ENCODE results near the gene KIAA1549. TPM values are rescaled to one million over a fixed set of nuclear protein-coding genes. Genes with fewer than 3 reads are reported as not detected.

The KIAA1549 gene
- total and polyA plus RNA-seq, 2 of the 4 experiments (the other 2 are of a cell fraction): 1.3 to 3.3 TPM

GRCh38 chr7:138941545-138941944, 39.6 kb downstream of the KIAA1549 start:
- no peak overlapping the region for H2BK20ac ChIP-seq (ENCODE audit: low read depth, low read length)
- no peak overlapping the region for H3K9ac ChIP-seq (ENCODE audit: low read depth, low read length)
- no peaks in the 10 kb centered on the region for H3K9me1 ChIP-seq (ENCODE audit: insufficient read depth, low read length)
- no peaks in the 10 kb centered on the region for H3K36me3 ChIP-seq (ENCODE audit: control insufficient read depth, insufficient read depth, low read length)
- no peak overlapping the region for H4K91ac ChIP-seq (ENCODE audit: insufficient read depth, low read depth, low read length)
- no peak overlapping the region for H4K8ac ChIP-seq (ENCODE audit: low read depth in 2 of 2, low read length in 2 of 2)
- H3K14ac ChIP-seq (replicated peaks; ENCODE audit: low read depth, low read length): no peak overlapping the region
- intact Hi-C loops (cut with micrococcal nuclease) (no loop called here), in situ Hi-C loops (cut with MboI; ENCODE audit: low sequenced_read_pairs) (no loop called here), dilution Hi-C loops (cut with HindIII; ENCODE audit: low sequenced_read_pairs, unreplicated experiment) (no loop called here)
- no peaks in the 10 kb centered on the region for H3K9me3 ChIP-seq (ENCODE audit: control insufficient read depth, insufficient read depth, low read length)
- no peak overlapping the region for H3K4me3 ChIP-seq (ENCODE audit: insufficient read depth, low read depth, low read length)
- no peak for DNase-seq
- H3K79me1 ChIP-seq (ENCODE audit: low read depth in 1 of 2, low read length in 2 of 2): no peaks in the 10 kb centered on the region; a peak in 1 of 4 replicates
- H3K4me2 ChIP-seq (ENCODE audit: low read depth, low read length): no peak overlapping the region
- H2AK5ac ChIP-seq (ENCODE audit: low read depth, low read length): no peak overlapping the region
- TF ChIP-seq NFE2L2 (IDR thresholded peaks at IDR 0.05; ENCODE audit: low read depth, low read length): no peak
- TF ChIP-seq FOS (IDR thresholded peaks at IDR 0.05; ENCODE audit: low read depth, low read length): no peak
- TF ChIP-seq RAD21 (IDR thresholded peaks at IDR 0.05; ENCODE audit: low read length): no peak
- no peak for TF ChIP-seq POLR2A (IDR thresholded peaks at IDR 0.05; ENCODE audit: low read depth, low read length)
- no peak for TF ChIP-seq USF2 (IDR thresholded peaks at IDR 0.05; ENCODE audit: low read depth, low read length)
- TF ChIP-seq ELK1 (IDR thresholded peaks at IDR 0.05; ENCODE audit: borderline replicate concordance, low read depth, low read length): no peak
- no peak for TF ChIP-seq MAFK (IDR thresholded peaks at IDR 0.05; ENCODE audit: low read depth, low read length)
- TF ChIP-seq SMC3 (IDR thresholded peaks at IDR 0.05; ENCODE audit: low read depth, low read length): no peak
- TF ChIP-seq MXI1 (IDR thresholded peaks at IDR 0.05; ENCODE audit: borderline replicate concordance, low read depth, low read length): no peak
- no peak for TF ChIP-seq CHD1 (IDR thresholded peaks at IDR 0.05; ENCODE audit: low read depth, low read length)
- TF ChIP-seq CEBPB (IDR thresholded peaks at IDR 0.05; ENCODE audit: low read depth, low read length): no peak
- no peak for TF ChIP-seq BHLHE40 (IDR thresholded peaks at IDR 0.05; ENCODE audit: low read depth, low read length)
- no peak for TF ChIP-seq RCOR1 (IDR thresholded peaks at IDR 0.05; ENCODE audit: insufficient replicate concordance, low read length)
- TF ChIP-seq RFX5 (IDR thresholded peaks at IDR 0.05; ENCODE audit: low read depth, low read length): no peak
- TF ChIP-seq CTCF (conservative IDR thresholded peaks at IDR 0.05; ENCODE audit: low read depth, low read length): no peak
- no peak for TF ChIP-seq MAZ (IDR thresholded peaks at IDR 0.05; ENCODE audit: borderline replicate concordance, low read depth, low read length)
- WGBS, 2 experiments (ENCODE audit: extremely low coverage in 2 of 2, insufficient read length in 1 of 2): no CpG with 5 or more reads among the region's 4 CpGs
- no peak overlapping the region for H4K5ac ChIP-seq (ENCODE audit: low read depth, low read length)
- no peak overlapping the region for H3K23ac ChIP-seq (ENCODE audit: low read depth, low read length)
- H2BK15ac ChIP-seq (ENCODE audit: low read depth, low read length): no peak overlapping the region
- no peak overlapping the region for H2AK9ac ChIP-seq (replicated peaks; ENCODE audit: low read depth, low read length, poor library complexity)
- no peak overlapping the region for H2BK120ac ChIP-seq (ENCODE audit: low read depth, low read length)
- no peaks in the 10 kb centered on the region for H3K27me3 ChIP-seq (ENCODE audit: control insufficient read depth, insufficient read depth, low read length)
- H4K20me1 ChIP-seq (ENCODE audit: insufficient read depth, low read length): no peaks in the 10 kb centered on the region
- POLR2A ChIA-PET (ENCODE audit: unreplicated experiment): no interaction called here
- H2AFZ ChIP-seq (replicated peaks; ENCODE audit: low read length, poor library complexity): no peak overlapping the region
- CTCF ChIA-PET: no interaction called here
- no peak overlapping the region for H3K27ac ChIP-seq (ENCODE audit: insufficient read depth, low read length)
- H3K56ac ChIP-seq (ENCODE audit: extremely low read depth, insufficient read depth, low read length): no peak overlapping the region
- H3K4me1 ChIP-seq (ENCODE audit: control insufficient read depth, insufficient read depth, low read length): no peaks in the 10 kb centered on the region
- H2BK5ac ChIP-seq (ENCODE audit: low read depth, low read length, poor library complexity, severe bottlenecking): no peak overlapping the region
- no peak for ATAC-seq (ENCODE audit: low read depth)
- no peak overlapping the region for H3K4ac ChIP-seq (ENCODE audit: low read depth, low read length)
- BruUV-seq (replicated peaks): no TSS peak
- H3K18ac ChIP-seq (ENCODE audit: low read depth, low read length): no peak overlapping the region
